Neuronal stem cell (in vitro differentiated cells): Measurements from ENCODE around the gene PMPCA.

ENCODE experiments used
- DNase-seq: peaks from one replicate; pipeline ENCODE4 v3.0.0-alpha.2; 2013; ENCODE audit warnings: low spot score
- H2AFZ ChIP-seq: one replicate; pipeline ENCODE4 v1.6.1; 2013; ENCODE audit warnings: mild to moderate bottlenecking, low read length, inconsistent platforms
- H2AK5ac ChIP-seq: 2 replicates; pipeline ENCODE4 v1.6.1; 2013; ENCODE audit warnings: low read depth, mild to moderate bottlenecking, inconsistent platforms, low read length, moderate library complexity, mixed read lengths
- H2BK120ac ChIP-seq: 2 replicates; pipeline ENCODE4 v1.6.1; 2013; ENCODE audit warnings: low read depth, mild to moderate bottlenecking, inconsistent platforms, low read length, moderate library complexity, mixed read lengths
- H2BK12ac ChIP-seq: one replicate; pipeline ENCODE4 v1.6.1; 2013; ENCODE audit warnings: low read length, inconsistent platforms
- H2BK15ac ChIP-seq: 2 replicates; pipeline ENCODE4 v1.6.1; 2013; ENCODE audit warnings: mild to moderate bottlenecking, low read length, inconsistent platforms, mixed read lengths
- H2BK5ac ChIP-seq: one replicate; pipeline ENCODE4 v1.6.1; 2013; ENCODE audit warnings: inconsistent platforms, mild to moderate bottlenecking, low read length, moderate library complexity
- H3K14ac ChIP-seq: one replicate; pipeline ENCODE4 v1.6.1; 2013; ENCODE audit warnings: low read length, inconsistent platforms
- H3K18ac ChIP-seq: 2 replicates; pipeline ENCODE4 v1.6.1; 2013; ENCODE audit warnings: low read length, inconsistent platforms
- H3K23ac ChIP-seq: 2 replicates; pipeline ENCODE4 v1.6.1; 2013; ENCODE audit warnings: low read depth, mild to moderate bottlenecking, mixed read lengths, low read length, inconsistent platforms; ENCODE audit not compliant: poor library complexity
- H3K27ac ChIP-seq: replicated peaks from 3 replicates; pipeline ENCODE4 v1.5.1; 2013; ENCODE audit warnings: low read length, inconsistent platforms
- H3K27me3 ChIP-seq, 3 experiments: 2 replicates each; pipeline ENCODE4 v1.6.1; 2013; ENCODE audit warnings: low read length in 3 of 3, mild to moderate bottlenecking in 2 of 3, inconsistent platforms in 1 of 3, low read depth in 1 of 3, mixed read lengths in 1 of 3, moderate library complexity in 1 of 3; ENCODE audit not compliant: control insufficient read depth in 3 of 3, insufficient read depth in 3 of 3
- H3K36me3 ChIP-seq, 2 donors: replicated peaks in 1 of 2; 2 replicates each; pipeline ENCODE4 v1.6.1; 2013; ENCODE audit warnings: low read length in 2 of 2; ENCODE audit not compliant: control insufficient read depth in 2 of 2, insufficient read depth in 2 of 2
- H3K4ac ChIP-seq: 2 replicates; pipeline ENCODE4 v1.6.1; 2013; ENCODE audit warnings: inconsistent platforms, mild to moderate bottlenecking, low read length, moderate library complexity
- H3K4me1 ChIP-seq, 2 donors: 1 replicate in 1 of 2; 2 replicates in 1 of 2; pipeline ENCODE4 v1.6.1; 2013; ENCODE audit warnings: low read length in 2 of 2, low read depth in 1 of 2; ENCODE audit not compliant: control insufficient read depth in 2 of 2, insufficient read depth in 1 of 2
- H3K4me2 ChIP-seq: one replicate; pipeline ENCODE4 v1.6.1; 2013; ENCODE audit warnings: mild to moderate bottlenecking, low read length, inconsistent platforms; ENCODE audit not compliant: insufficient read depth, poor library complexity, severe bottlenecking
- H3K4me3 ChIP-seq, 2 donors: 2 replicates each; pipeline ENCODE4 v1.5.1; 2013; ENCODE audit warnings: low read length in 2 of 2, mild to moderate bottlenecking in 2 of 2, inconsistent platforms in 1 of 2, moderate library complexity in 1 of 2
- H3K79me1 ChIP-seq: one replicate; pipeline ENCODE4 v1.6.1; 2013; ENCODE audit warnings: low read depth, mild to moderate bottlenecking, inconsistent platforms, low read length, moderate library complexity
- H3K9ac ChIP-seq: one replicate; pipeline ENCODE4 v1.6.1; 2013; ENCODE audit warnings: mild to moderate bottlenecking, low read depth, low read length, inconsistent platforms; ENCODE audit not compliant: poor library complexity
- H3K9me3 ChIP-seq, 2 donors: replicated peaks in 1 of 2; 2 replicates each; pipeline versions ENCODE3 to v1.6.1; 2013; ENCODE audit warnings: low read length in 2 of 2, mild to moderate bottlenecking in 2 of 2, inconsistent platforms in 1 of 2, low read depth in 1 of 2, mixed read lengths in 1 of 2, moderate library complexity in 1 of 2; ENCODE audit not compliant: control insufficient read depth in 2 of 2, insufficient read depth in 1 of 2
- H4K8ac ChIP-seq: one replicate; pipeline ENCODE4 v1.6.1; 2013; ENCODE audit warnings: low read depth, mild to moderate bottlenecking, inconsistent platforms, low read length, moderate library complexity
- H4K91ac ChIP-seq: one replicate; pipeline ENCODE4 v1.6.1; 2013; ENCODE audit warnings: low read length, low read depth, mild to moderate bottlenecking, inconsistent platforms; ENCODE audit not compliant: poor library complexity
- WGBS, 2 donors: extraction: QIAGEN DNeasy Blood & Tissue Kit; methylation state at CpG; one replicate each; pipeline ENCODE4 v1.1.7; 2013; ENCODE audit warnings: missing lambda C conversion rate in 2 of 2, mixed read lengths in 1 of 2; ENCODE audit not compliant: insufficient read length in 2 of 2, insufficient replicate concordance in 1 of 2; ENCODE audit errors: extremely low coverage in 2 of 2; 5-methylcytosine and 5-hydroxymethylcytosine counted together

Gene PMPCA

DNA sequence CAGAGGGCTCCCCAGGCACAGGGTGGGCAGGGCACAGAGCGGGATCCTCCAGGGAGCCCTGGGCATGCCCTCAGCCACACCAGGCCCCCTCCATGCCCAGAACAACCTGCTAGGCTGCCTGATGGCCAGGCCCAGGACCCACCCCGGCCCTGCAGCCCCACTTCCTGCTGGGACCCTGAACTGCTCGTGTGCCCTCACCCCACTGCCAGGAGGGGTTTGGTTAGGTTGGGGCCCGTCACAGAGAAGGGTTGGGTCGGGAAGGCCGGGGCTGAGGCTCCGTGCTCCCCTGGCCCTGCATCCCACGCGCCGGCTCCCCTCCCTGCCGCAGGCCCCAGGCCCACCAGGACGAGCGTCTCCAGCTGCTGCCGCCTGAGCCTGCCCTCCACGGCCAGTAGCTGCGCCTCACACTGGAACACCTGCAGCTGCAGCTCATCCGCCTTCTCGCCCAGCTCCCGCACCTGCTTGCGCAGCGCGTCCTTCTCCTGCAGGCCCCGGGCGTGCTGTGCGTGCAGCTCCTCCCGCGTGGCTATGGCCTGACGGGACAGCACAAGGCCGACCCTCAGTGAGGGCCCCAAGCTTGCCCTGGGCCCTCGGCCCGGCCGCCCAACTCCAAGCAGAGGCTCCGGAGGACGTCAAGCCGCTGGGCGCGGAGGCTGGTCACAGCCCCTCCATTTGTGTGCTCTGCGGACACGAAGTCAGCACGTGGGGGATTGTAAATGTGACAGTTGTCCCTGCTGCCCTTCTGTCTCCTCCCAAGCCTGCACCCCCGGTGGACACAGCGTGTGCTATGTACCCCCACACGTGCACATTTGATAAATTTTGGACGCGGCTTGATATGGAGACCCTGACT is 42.9 kb upstream of the PMPCA start:
- Histone ChIP-seq H2AK5ac (peak overlapping the region; percentile 63), H2BK12ac (peak overlapping the region; percentile 58), H3K79me1 (peaks cover 7% of the 10 kb centered on the region), H4K8ac (peak overlapping the region; percentile 97), H3K4me3 (no peak overlapping the region), H2AFZ (no peak overlapping the region), H4K91ac (no peak overlapping the region), H3K14ac (peak overlapping the region; percentile 100), H3K9ac (peak overlapping the region; percentile 24), H3K9me3 (peaks cover 0 to 3% of the 10 kb centered on the region in 2 donors), H3K27me3 (peaks cover 0 to 2% (median 0%) of the 10 kb centered on the region in 3 experiments), H3K27ac (no peak overlapping the region), H3K4ac (no peak overlapping the region), H2BK15ac (no peak overlapping the region), H3K4me1 (peaks cover 8 to 14% of the 10 kb centered on the region in 2 donors), H3K4me2 (no peak overlapping the region), H3K23ac (peak overlapping the region; percentile 93), H3K18ac (peak overlapping the region; percentile 76), H3K36me3 (peaks cover 0 to 3% of the 10 kb centered on the region in 2 donors), H2BK120ac (peak overlapping the region; percentile 61), H2BK5ac (peak overlapping the region; percentile 48)
- WGBS, 2 donors, result no CpG with 5 or more reads among the region's 45 CpGs
- DNase-seq, result no peak

- DNase-seq, result no peak
- no CpG with 5 or more reads among the region's 18 CpGs for WGBS, 2 donors
Observed at GRCh38 chr9:136368190-136368589, 42.3 kb upstream of the PMPCA start.

GRCh38 chr9:136370037-136370436 is 40.4 kb upstream of the PMPCA start:
- Histone ChIP-seq H3K9me3 (no peaks in the 10 kb centered on the region), H3K27me3 (no peaks in the 10 kb centered on the region), H3K9ac (no peak overlapping the region), H2BK12ac (no peak overlapping the region), H2BK120ac (no peak overlapping the region), H2BK15ac (no peak overlapping the region), H3K36me3 (peaks cover 0 to under 1% of the 10 kb centered on the region in 2 donors), H3K4me2 (no peak overlapping the region), H3K4me1 (peaks cover 8 to 21% of the 10 kb centered on the region in 2 donors), H2BK5ac (no peak overlapping the region), H3K18ac (peak overlapping the region; percentile 48), H2AK5ac (no peak overlapping the region), H2AFZ (no peak overlapping the region), H4K8ac (peak overlapping the region; percentile 43), H3K27ac (no peak overlapping the region), H3K14ac (peak overlapping the region; percentile 21), H3K79me1 (peaks cover 2% of the 10 kb centered on the region), H3K23ac (peak overlapping the region; percentile 73), H3K4me3 (no peak overlapping the region), H3K4ac (no peak overlapping the region), H4K91ac (no peak overlapping the region)
- no peak for DNase-seq
- no CpG with 5 or more reads among the region's 19 CpGs for WGBS, 2 donors

More at GRCh38 chr9:136368190-136368589, 42.3 kb upstream of the PMPCA start:
- Histone ChIP-seq H3K36me3 (peaks cover 0 to 3% of the 10 kb centered on the region in 2 donors), H3K9ac (peak overlapping the region; percentile 50), H2BK12ac (no peak overlapping the region), H3K4me1 (peaks cover 11 to 18% of the 10 kb centered on the region in 2 donors), H4K8ac (no peak overlapping the region), H4K91ac (no peak overlapping the region), H2AK5ac (peak overlapping the region; percentile 63), H2BK5ac (no peak overlapping the region), H3K9me3 (peaks cover 0 to 3% of the 10 kb centered on the region in 2 donors), H2BK15ac (no peak overlapping the region), H2BK120ac (no peak overlapping the region), H3K4ac (no peak overlapping the region), H3K27me3 (peaks cover 0 to 2% (median 0%) of the 10 kb centered on the region in 3 experiments), H3K4me2 (no peak overlapping the region), H3K18ac (peak overlapping the region; percentile 71), H3K4me3 (no peak overlapping the region), H3K23ac (peak overlapping the region; percentile 93), H3K27ac (no peak overlapping the region), H3K79me1 (peaks cover 6% of the 10 kb centered on the region), H3K14ac (no peak overlapping the region), H2AFZ (no peak overlapping the region)
